Measurements from ENCODE around the gene ORC3.

Gene ORC3

DNA sequence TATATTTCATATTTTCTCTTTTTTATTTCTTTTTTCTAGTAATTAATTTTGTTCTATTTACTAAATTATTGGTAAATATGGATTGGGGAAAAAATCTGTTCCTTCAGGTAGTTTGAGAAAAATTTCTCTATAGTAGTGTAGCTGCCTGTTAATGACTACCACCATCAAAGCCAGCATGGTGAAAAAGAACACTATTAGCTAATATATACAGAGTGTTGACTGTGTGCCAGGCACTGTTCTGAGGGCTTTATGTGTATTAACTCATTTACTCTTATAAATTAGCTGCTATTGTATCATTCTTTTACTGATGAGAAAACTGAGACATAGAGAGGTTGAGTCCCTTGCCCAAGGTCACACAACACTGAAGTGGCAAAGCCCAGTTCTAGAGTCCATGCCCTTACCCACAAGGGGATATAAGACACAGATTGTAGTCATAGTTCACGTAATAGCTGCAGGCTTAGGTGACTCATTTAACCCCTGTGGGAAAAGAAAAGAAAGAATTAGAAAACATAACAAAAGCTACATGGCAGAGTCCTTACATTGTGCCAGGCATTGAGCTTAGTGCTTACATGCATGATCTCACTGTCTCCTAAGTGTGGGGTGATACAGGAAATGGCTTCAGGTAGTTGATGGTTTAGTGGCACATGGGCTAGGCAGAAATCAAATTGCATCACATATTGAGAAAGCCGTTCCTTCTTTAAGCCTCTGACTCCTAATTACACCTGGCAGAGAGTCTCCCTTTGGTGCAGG, 124.3 kb downstream of the ORC3 start:
- Histone ChIP-seq H2BK5ac (ENCODE audit: low read depth, low read length, poor library complexity, severe bottlenecking) (no peak overlapping the region), H3K18ac (ENCODE audit: low read depth in 1 of 2, low read length in 2 of 2) (no peak overlapping the region), H2AK5ac (ENCODE audit: low read length, severe bottlenecking) (no peak overlapping the region), H3K4me3 (ENCODE audit: insufficient read depth in 1 of 2, low read depth in 1 of 2, low read length in 2 of 2) (no peak overlapping the region), H3K4ac (ENCODE audit: low read depth in 1 of 2, low read length in 2 of 2) (no peak overlapping the region), H3K79me1 (replicated peaks; ENCODE audit: low read length, poor library complexity, severe bottlenecking) (no peaks in the 10 kb centered on the region), H3K14ac (ENCODE audit: low read length in 2 of 2) (no peak overlapping the region), H3K9me3 (ENCODE audit: control insufficient read depth, low read length) (no peaks in the 10 kb centered on the region), H4K8ac (ENCODE audit: low read length) (no peak overlapping the region), H2BK12ac (ENCODE audit: low read length in 2 of 2) (no peak overlapping the region), H3K36me3 (ENCODE audit: control insufficient read depth in 1 of 2, insufficient read depth in 2 of 2, low read depth in 1 of 2, low read length in 2 of 2) (no peaks in the 10 kb centered on the region), H3K23ac (ENCODE audit: low read length in 2 of 2) (no peak overlapping the region), H2BK15ac (ENCODE audit: low read depth, poor library complexity, severe bottlenecking) (no peak overlapping the region), H2AFZ (ENCODE audit: low read depth, low read length) (no peak overlapping the region), H3K27ac (ENCODE audit: low read length, poor library complexity, severe bottlenecking) (no peak overlapping the region), H3K9ac (ENCODE audit: low read length) (no peak overlapping the region), H3K27me3 (ENCODE audit: control insufficient read depth in 1 of 2, insufficient read depth in 1 of 2, low read length in 2 of 2) (no peaks in the 10 kb centered on the region), H4K91ac (ENCODE audit: low read length) (no peak overlapping the region), H3K4me2 (ENCODE audit: low read length, poor library complexity, severe bottlenecking) (no peak overlapping the region), H2BK120ac (ENCODE audit: low read depth, low read length) (no peak overlapping the region), H3K4me1 (ENCODE audit: control insufficient read depth, insufficient read depth, low read depth, low read length) (no peaks in the 10 kb centered on the region)
- DNase-seq, result peak; percentile 80
- 17% methylated on average over 1 of the region's 2 CpGs for WGBS
